Astrocyte of the spinal cord (primary cell): ENCODE measurements around the gene SLC13A5.
A peak's percentile ranks its signal among the peaks of the same experiment; 100 is the strongest.

Experiments
- DNase-seq: peaks from one replicate; pipeline ENCODE4 v3.0.0; 2011; ENCODE audit warnings: low read depth, low spot score
- H3K4me3 ChIP-seq: 2 replicates; pipeline ENCODE4 v1.5.1; 2011; ENCODE audit warnings: low read depth, mild to moderate bottlenecking, low read length, moderate library complexity
- in situ Hi-C: cut with HindIII; loops from 2 replicates; pipeline ENCODE4 v1.10.0; 2017; ENCODE audit warnings: low sequenced_read_pairs
- TF ChIP-seq, protein P1 (sequence below): IDR thresholded peaks from 2 replicates; pipeline ENCODE4 v1.5.1; 2012; ENCODE audit warnings: low read depth, mild to moderate bottlenecking, low read length, inconsistent platforms

SLC13A5 gene

DNA sequence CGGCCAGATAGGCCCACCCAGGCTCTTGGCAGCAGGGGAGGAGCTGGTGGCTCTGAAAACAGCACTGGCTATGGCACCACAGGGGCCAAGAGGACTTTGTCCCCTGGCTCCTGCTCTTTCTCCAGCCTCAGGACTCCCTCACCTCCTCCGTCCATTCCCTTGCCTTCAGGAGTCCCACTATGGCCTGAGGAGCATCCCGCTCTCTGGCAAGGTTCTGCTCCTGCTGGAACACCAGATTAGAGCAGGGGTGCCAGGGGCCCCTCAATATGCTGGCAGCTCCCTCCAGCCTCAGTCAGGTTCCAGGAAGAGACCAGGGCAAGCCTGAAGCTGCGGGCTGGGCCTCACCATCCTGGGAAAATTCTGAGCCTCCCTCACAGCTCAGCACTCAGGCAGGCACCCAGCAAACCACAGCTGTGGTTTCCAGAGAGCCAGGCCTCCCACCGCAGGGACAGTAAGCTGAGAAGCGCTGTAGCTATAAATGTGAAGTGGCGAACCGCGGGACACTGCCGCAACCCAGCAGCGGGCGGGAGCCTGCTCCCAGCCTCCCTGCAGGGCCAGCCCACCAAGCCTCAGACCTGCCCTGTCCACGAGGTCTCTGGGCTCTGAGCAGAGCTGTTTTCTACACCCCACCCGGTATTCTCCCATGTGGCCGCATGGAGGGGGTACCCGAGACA is 35.9 kb downstream of the SLC13A5 start:
- in situ Hi-C loops: no loop called here
- DNase-seq: peak; percentile 52
- H3K4me3 ChIP-seq: no peak overlapping the region
- TF ChIP-seq, protein P1, sequence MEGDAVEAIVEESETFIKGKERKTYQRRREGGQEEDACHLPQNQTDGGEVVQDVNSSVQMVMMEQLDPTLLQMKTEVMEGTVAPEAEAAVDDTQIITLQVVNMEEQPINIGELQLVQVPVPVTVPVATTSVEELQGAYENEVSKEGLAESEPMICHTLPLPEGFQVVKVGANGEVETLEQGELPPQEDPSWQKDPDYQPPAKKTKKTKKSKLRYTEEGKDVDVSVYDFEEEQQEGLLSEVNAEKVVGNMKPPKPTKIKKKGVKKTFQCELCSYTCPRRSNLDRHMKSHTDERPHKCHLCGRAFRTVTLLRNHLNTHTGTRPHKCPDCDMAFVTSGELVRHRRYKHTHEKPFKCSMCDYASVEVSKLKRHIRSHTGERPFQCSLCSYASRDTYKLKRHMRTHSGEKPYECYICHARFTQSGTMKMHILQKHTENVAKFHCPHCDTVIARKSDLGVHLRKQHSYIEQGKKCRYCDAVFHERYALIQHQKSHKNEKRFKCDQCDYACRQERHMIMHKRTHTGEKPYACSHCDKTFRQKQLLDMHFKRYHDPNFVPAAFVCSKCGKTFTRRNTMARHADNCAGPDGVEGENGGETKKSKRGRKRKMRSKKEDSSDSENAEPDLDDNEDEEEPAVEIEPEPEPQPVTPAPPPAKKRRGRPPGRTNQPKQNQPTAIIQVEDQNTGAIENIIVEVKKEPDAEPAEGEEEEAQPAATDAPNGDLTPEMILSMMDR: no peak

DNA sequence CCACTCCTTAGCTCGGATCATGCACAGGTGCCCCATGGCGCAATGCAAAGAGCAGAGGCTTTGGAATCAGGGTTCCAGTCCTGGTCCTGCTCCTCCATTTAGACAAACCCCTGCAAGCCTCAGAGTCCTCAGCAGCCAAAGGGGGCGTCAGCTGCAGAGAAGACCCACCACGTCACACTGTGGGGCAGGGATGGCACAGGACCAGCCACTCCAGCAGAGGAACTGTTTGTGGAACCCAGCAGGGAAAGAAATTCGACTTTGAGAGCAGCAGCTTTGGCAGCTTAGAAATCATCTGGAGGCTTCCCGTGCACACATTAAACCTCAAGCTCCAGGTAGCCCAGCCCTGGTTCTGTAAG is 36.4 kb downstream of the SLC13A5 start:
- H3K4me3 ChIP-seq: no peak overlapping the region
- in situ Hi-C loops: no loop called here
- DNase-seq: no peak
- TF ChIP-seq, protein P1: no peak

DNA sequence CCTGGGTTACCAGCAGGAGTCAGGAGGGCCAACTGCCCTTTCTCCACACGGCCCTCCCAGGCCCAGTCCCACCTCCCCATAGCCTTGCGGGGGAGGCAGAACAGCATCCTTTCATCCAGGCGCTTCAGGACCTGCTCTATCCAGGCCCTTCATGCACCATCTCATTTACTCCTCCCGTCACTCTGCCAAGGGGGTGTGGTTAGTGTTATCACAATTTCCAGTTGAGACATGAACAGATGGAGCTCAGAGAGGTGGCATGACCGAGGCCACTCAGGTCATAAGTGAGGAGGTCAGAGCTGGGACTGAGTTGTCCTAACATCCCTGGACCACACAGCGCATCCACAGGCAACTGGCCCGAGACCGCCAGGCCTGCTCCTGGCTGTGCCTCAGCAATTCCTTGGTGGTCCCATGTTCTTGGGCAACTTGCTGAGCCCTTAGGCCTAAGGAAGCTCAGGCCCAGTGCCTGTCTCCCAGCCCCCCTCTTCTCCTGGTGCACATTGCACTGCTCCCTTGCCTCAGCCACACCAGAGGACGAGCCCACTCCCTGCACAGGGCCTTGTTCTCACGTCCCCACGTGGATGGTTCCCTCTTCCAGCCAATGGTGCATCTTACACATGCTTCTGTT is 37.9 kb downstream of the SLC13A5 start:
- DNase-seq: no peak
- no peak overlapping the region for H3K4me3 ChIP-seq
- in situ Hi-C loops: no loop called here
- TF ChIP-seq, protein P1: no peak

DNA sequence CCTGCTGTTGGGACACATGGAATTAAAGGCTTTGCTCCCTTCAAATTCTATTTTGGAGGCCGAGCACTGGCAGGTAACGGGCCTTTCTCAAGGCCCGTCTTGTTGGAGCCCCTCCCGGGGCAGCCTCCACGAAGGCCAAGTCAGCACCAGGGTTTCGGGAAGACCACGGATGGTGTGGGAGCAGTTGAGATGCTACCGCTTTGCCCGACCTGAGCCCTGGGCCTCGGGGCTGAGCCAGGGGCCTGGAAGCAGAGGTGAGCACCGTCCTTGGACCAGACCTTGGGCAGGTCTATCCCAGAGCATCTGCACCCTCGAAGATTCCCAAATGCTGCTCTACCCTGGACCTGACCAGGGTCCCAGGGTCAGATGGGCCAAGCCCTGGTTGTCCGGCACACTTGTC is 38.6 kb downstream of the SLC13A5 start:
- TF ChIP-seq, protein P1: no peak
- no peak for DNase-seq
- in situ Hi-C loops: no loop called here
- no peak overlapping the region for H3K4me3 ChIP-seq

DNA sequence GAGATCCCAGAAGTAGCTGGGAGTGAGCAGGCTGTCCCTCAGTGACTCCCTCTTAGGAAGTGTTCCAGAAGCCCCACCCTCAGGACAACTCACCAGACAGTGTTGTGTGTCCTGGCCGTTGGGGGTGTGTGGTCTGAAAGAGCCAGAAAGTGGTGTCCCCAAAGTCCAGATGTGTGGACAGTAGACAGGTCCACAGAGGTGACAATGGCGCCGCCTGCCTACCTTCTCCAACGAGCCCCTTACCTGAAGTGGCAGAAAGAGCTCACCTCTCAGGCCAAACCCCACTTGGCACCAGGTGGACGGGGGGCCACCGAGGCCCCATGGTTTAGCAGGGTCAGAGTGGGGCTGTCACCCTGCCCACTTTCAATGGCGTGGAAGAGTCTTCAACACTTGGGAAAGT is 41.7 kb downstream of the SLC13A5 start:
- DNase-seq: no peak
- in situ Hi-C loops: no loop called here
- TF ChIP-seq, protein P1: no peak
- no peak overlapping the region for H3K4me3 ChIP-seq

DNA sequence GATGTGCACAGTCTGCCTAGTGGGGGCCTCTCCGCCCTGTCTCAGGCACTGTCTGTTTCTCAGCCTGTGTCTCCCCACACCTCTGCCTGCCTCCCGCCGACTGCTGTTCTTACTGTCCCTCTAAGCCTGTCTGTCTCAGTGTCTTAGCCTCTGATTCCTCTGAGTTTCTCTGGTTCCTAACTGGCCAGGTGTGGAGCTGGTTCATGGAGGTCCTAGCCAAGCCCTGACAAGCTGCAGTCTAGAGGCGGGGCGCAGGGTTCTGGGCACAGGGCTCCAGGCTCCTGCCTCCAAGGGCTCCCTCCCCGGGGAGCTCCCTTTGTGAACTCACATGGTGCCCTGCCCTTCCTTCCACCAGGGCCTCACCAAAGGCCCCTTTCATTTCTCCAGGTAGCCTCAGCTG is 42.2 kb downstream of the SLC13A5 start:
- no peak for DNase-seq
- in situ Hi-C loops: no loop called here
- TF ChIP-seq, protein P1: no peak
- H3K4me3 ChIP-seq: no peak overlapping the region
